Measurements from ENCODE around the gene RHCG. TPM values are rescaled to one million over a fixed set of nuclear protein-coding genes. Genes with fewer than 3 reads are reported as not detected.

RHCG gene
- total and polyA plus RNA-seq, 4 donors, result 0.17 to 0.37 (median 0.25) TPM; not detected in 1

GRCh38 chr15:89530976-89531375 lies 34.6 kb upstream of the RHCG start:
- Histone ChIP-seq H3K4me1 (ENCODE audit: control insufficient read depth in 5 of 5, insufficient read depth in 5 of 5, low read length in 5 of 5) (no peaks in the 10 kb centered on the region), H3K9me3 (ENCODE audit: control insufficient read depth in 4 of 4, insufficient read depth in 3 of 4, low read length in 3 of 4) (peaks cover 0 to 2% (median 0%) of the 10 kb centered on the region in 4 donors), H3K4me3 (no peak overlapping the region), H3K27me3 (ENCODE audit: control insufficient read depth in 3 of 3, insufficient read depth in 3 of 3, low read length in 2 of 3) (no peaks in the 10 kb centered on the region), H3K36me3 (ENCODE audit: control insufficient read depth in 4 of 4, insufficient read depth in 4 of 4, low read length in 4 of 4) (no peaks in the 10 kb centered on the region), H3K9ac (ENCODE audit: insufficient read depth in 1 of 2, low read length in 2 of 2) (no peak overlapping the region), H3K27ac (ENCODE audit: low read depth in 1 of 2, low read length in 1 of 2) (no peak overlapping the region)
- TF ChIP-seq CTCF (IDR thresholded peaks at IDR 0.05; ENCODE audit: control extremely low read depth, extremely low read depth), result no peak
- ATAC-seq (ENCODE audit: insufficient read depth, low FRiP score) (no peak), DNase-seq (no peak)
- WGBS, 2 donors, result 81 to 89% methylated on average over 5 of the region's 5 CpGs

- H3K4me1 ChIP-seq (ENCODE audit: control insufficient read depth in 5 of 5, insufficient read depth in 5 of 5, low read length in 5 of 5), result no peaks in the 10 kb centered on the region
- H3K9ac ChIP-seq (ENCODE audit: insufficient read depth in 1 of 2, low read length in 2 of 2), result no peak overlapping the region
- no peak for TF ChIP-seq CTCF (IDR thresholded peaks at IDR 0.05; ENCODE audit: control extremely low read depth, extremely low read depth)
- 79 to 88% methylated on average over 6 of the region's 6 CpGs for WGBS, 2 donors
- H3K27ac ChIP-seq (ENCODE audit: low read depth in 1 of 2, low read length in 1 of 2), result no peak overlapping the region
- ATAC-seq (ENCODE audit: insufficient read depth, low FRiP score) (no peak), DNase-seq (no peak)
- H3K9me3 ChIP-seq (ENCODE audit: control insufficient read depth in 4 of 4, insufficient read depth in 3 of 4, low read length in 3 of 4), result peaks cover 0 to 2% (median 0%) of the 10 kb centered on the region in 4 donors
- no peaks in the 10 kb centered on the region for H3K27me3 ChIP-seq (ENCODE audit: control insufficient read depth in 3 of 3, insufficient read depth in 3 of 3, low read length in 2 of 3)
- no peak overlapping the region for H3K4me3 ChIP-seq
- H3K36me3 ChIP-seq (ENCODE audit: control insufficient read depth in 4 of 4, insufficient read depth in 4 of 4, low read length in 4 of 4), result no peaks in the 10 kb centered on the region
These were observed 32.5 kb upstream of the RHCG start for GRCh38 chr15:89528757-89529352.

- peaks cover 0 to 1% (median 0%) of the 10 kb centered on the region in 4 donors for H3K9me3 ChIP-seq (ENCODE audit: control insufficient read depth in 4 of 4, insufficient read depth in 3 of 4, low read length in 3 of 4)
- 78 to 81% methylated on average over 10 of the region's 10 CpGs for WGBS, 2 donors
- no peaks in the 10 kb centered on the region for H3K36me3 ChIP-seq (ENCODE audit: control insufficient read depth in 4 of 4, insufficient read depth in 4 of 4, low read length in 4 of 4)
- no peaks in the 10 kb centered on the region for H3K27me3 ChIP-seq (ENCODE audit: control insufficient read depth in 3 of 3, insufficient read depth in 3 of 3, low read length in 2 of 3)
- H3K4me3 ChIP-seq, result no peak overlapping the region
- no peak overlapping the region for H3K9ac ChIP-seq (ENCODE audit: insufficient read depth in 1 of 2, low read length in 2 of 2)
- no peak for DNase-seq
- ATAC-seq (ENCODE audit: insufficient read depth, low FRiP score), result no peak
- no peak for TF ChIP-seq CTCF (IDR thresholded peaks at IDR 0.05; ENCODE audit: control extremely low read depth, extremely low read depth)
- no peaks in the 10 kb centered on the region for H3K4me1 ChIP-seq (ENCODE audit: control insufficient read depth in 5 of 5, insufficient read depth in 5 of 5, low read length in 5 of 5)
- no peak overlapping the region for H3K27ac ChIP-seq (ENCODE audit: low read depth in 1 of 2, low read length in 1 of 2)
These were observed 30.4 kb upstream of the RHCG start for GRCh38 chr15:89526601-89527441.

Data from lung (tissue), 12 donors.